MM.1S (cell line): ENCODE measurements around the gene CARF.
"Not testable (repeated sequence)": the region's sequence is repeated elsewhere in the genome, so short reads cannot be mapped to it uniquely, and the experiment has no call there.

ENCODE experiments used
- DNase-seq: peaks from one replicate; pipeline ENCODE4 v3.0.0-alpha.2; 2015
- H2AFZ ChIP-seq: fragments of 300-600 bp; sonication (generic); 2 replicates; pipeline ENCODE4 v1.6.0; 2016; ENCODE audit warnings: antibody characterized with exemption, low read length
- H3F3A ChIP-seq: fragments of 300-600 bp; sonication (generic); 2 replicates; pipeline ENCODE4 v1.6.1; 2016; ENCODE audit warnings: mild to moderate bottlenecking, antibody characterized with exemption, low read length, moderate library complexity, mixed read lengths; ENCODE audit not compliant: insufficient read depth
- H3K27ac ChIP-seq: fragments of 300-600 bp; sonication (generic); 2 replicates; pipeline ENCODE4 v1.5.1; 2016; ENCODE audit warnings: mild to moderate bottlenecking, low read length
- H3K27me3 ChIP-seq: fragments of 300-600 bp; sonication (generic); replicated peaks from 2 replicates; pipeline ENCODE4 v1.6.0; 2016; ENCODE audit warnings: low read length; ENCODE audit not compliant: insufficient read depth
- H3K36me3 ChIP-seq: fragments of 300-600 bp; sonication (generic); replicated peaks from 2 replicates; pipeline ENCODE4 v1.6.1; 2016; ENCODE audit warnings: mild to moderate bottlenecking, low read length, mixed read lengths; ENCODE audit not compliant: insufficient read depth
- H3K4me1 ChIP-seq: fragments of 300-600 bp; sonication (generic); 2 replicates; pipeline ENCODE4 v1.6.1; 2016; ENCODE audit warnings: low read length, mixed read lengths
- H3K4me2 ChIP-seq: fragments of 300-600 bp; sonication (generic); 2 replicates; pipeline ENCODE4 v1.6.0; 2016; ENCODE audit warnings: low read depth, low read length
- H3K4me3 ChIP-seq: fragments of 300-600 bp; sonication (generic); 2 replicates; pipeline ENCODE4 v1.5.1; 2016; ENCODE audit warnings: low read length, mixed read lengths
- H3K79me2 ChIP-seq: fragments of 300-600 bp; sonication (generic); 2 replicates; pipeline ENCODE4 v1.6.1; 2016; ENCODE audit warnings: mixed run types, low read length, mixed read lengths
- H3K9ac ChIP-seq: fragments of 300-600 bp; sonication (generic); 2 replicates; pipeline ENCODE4 v1.6.1; 2016; ENCODE audit warnings: low read length, mixed read lengths
- H3K9me2 ChIP-seq: fragments of 300-600 bp; sonication (generic); replicated peaks from 2 replicates; pipeline ENCODE4 v1.6.1; 2016; ENCODE audit warnings: mild to moderate bottlenecking, low read length, mixed read lengths; ENCODE audit not compliant: insufficient read depth
- H3K9me3 ChIP-seq: fragments of 300-600 bp; sonication (generic); replicated peaks from 2 replicates; pipeline ENCODE4 v1.6.1; 2016; ENCODE audit warnings: mild to moderate bottlenecking, low read length, mixed read lengths; ENCODE audit not compliant: insufficient read depth
- H4K20me1 ChIP-seq: fragments of 300-600 bp; sonication (generic); 2 replicates; pipeline ENCODE4 v1.6.1; 2016; ENCODE audit warnings: mild to moderate bottlenecking, low read length, moderate library complexity, mixed read lengths; ENCODE audit not compliant: insufficient read depth
- EZH2 ChIP-seq: fragments of 300-600 bp; sonication (generic); optimal IDR thresholded peaks from 2 replicates; pipeline ENCODE3; 2017; ENCODE audit warnings: low read depth, mild to moderate bottlenecking, antibody characterized with exemption, low read length, mixed read lengths
- EZH2phosphoT487 ChIP-seq: fragments of 300-600 bp; sonication (generic); IDR thresholded peaks from 2 replicates; pipeline ENCODE4 v1.6.1; 2018; ENCODE audit warnings: antibody characterized with exemption, low read length
- TF ChIP-seq, protein P1 (sequence below): fragments of 300-600 bp; sonication (generic); IDR thresholded peaks from 2 replicates; pipeline ENCODE4 v1.5.1; 2016; ENCODE audit warnings: antibody characterized with exemption, low read length, mixed read lengths

CARF gene

DNA sequence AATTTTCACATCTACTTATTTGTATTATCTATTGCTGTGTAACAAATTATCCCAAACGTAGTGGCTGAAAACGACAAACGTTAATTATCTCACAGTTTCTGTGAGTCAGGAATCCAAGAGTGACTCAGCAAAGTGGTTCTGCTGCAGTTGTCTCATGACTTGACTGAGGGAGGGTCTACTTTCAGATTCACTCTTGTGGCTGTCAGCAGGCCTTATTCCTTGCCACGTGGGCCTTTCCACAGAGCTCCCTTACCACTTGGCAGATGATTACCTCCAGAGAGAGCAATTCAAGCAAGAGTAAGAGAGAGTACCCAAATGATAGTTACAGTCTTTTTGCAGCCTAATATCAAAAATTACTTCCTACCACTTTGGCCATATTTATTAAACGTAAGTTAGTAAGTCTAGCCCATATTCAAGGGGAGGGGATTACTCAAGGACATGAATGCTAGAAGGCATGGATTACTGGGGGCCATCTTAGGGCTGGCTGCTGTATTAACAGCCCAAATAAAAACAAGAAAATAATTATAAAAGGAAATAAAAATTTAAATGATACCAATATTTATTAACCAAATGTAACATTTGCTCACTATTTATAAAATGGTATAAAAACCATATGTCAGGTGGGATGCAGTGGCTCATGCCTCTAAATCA lies 53.9 kb downstream of the CARF start:
- no peak overlapping the region for H3K27ac ChIP-seq
- no peaks in the 10 kb centered on the region for H3K79me2 ChIP-seq
- TF ChIP-seq, protein P1, sequence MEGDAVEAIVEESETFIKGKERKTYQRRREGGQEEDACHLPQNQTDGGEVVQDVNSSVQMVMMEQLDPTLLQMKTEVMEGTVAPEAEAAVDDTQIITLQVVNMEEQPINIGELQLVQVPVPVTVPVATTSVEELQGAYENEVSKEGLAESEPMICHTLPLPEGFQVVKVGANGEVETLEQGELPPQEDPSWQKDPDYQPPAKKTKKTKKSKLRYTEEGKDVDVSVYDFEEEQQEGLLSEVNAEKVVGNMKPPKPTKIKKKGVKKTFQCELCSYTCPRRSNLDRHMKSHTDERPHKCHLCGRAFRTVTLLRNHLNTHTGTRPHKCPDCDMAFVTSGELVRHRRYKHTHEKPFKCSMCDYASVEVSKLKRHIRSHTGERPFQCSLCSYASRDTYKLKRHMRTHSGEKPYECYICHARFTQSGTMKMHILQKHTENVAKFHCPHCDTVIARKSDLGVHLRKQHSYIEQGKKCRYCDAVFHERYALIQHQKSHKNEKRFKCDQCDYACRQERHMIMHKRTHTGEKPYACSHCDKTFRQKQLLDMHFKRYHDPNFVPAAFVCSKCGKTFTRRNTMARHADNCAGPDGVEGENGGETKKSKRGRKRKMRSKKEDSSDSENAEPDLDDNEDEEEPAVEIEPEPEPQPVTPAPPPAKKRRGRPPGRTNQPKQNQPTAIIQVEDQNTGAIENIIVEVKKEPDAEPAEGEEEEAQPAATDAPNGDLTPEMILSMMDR: no peak
- TF ChIP-seq EZH2phosphoT487 (no peak), EZH2 (no peak)
- H4K20me1 ChIP-seq: no peaks in the 10 kb centered on the region
- peak; percentile 65 for DNase-seq
- no peaks in the 10 kb centered on the region for H3K27me3 ChIP-seq
- no peaks in the 10 kb centered on the region for H3K36me3 ChIP-seq
- H3K9me3 ChIP-seq: no peaks in the 10 kb centered on the region
- no peak overlapping the region for H3K4me3 ChIP-seq
- no peak overlapping the region for H3K4me2 ChIP-seq
- H3K9ac ChIP-seq: no peak overlapping the region
- peaks cover 8% of the 10 kb centered on the region; the same call in 1 of the 2 replicates for H3F3A ChIP-seq
- peaks cover 8% of the 10 kb centered on the region; the same call in 1 of the 2 replicates for H3K4me1 ChIP-seq
- H2AFZ ChIP-seq: no peak overlapping the region
- H3K9me2 ChIP-seq: no peaks in the 10 kb centered on the region

DNA sequence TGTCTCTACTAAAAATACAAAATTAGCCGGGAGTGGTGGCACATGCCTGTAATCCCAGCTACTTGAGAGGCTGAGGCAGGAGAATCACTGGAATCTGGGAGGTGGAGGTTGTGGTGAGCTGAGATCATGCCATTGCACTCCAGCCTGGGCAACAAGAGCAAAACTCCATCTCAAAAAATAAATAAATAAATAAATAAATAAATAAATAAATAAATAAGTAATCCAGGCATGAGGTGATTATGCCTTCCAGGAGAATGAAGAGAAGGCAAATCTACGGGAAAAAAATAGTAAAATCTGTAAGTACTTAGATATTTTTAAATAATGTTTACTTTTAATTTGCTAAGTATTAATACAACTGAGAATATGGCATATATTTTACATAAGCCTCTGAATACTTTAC lies 57.3 kb downstream of the CARF start:
- H3K9me3 ChIP-seq, H4K20me1 ChIP-seq, H3K27me3 ChIP-seq, H3K9me2 ChIP-seq, H3K36me3 ChIP-seq, H3K9ac ChIP-seq, H3K79me2 ChIP-seq, H3K4me3 ChIP-seq, H3K27ac ChIP-seq, H3K4me2 ChIP-seq, H3K4me1 ChIP-seq, H2AFZ ChIP-seq, H3F3A ChIP-seq, DNase-seq: not testable (repeated sequence)

DNA sequence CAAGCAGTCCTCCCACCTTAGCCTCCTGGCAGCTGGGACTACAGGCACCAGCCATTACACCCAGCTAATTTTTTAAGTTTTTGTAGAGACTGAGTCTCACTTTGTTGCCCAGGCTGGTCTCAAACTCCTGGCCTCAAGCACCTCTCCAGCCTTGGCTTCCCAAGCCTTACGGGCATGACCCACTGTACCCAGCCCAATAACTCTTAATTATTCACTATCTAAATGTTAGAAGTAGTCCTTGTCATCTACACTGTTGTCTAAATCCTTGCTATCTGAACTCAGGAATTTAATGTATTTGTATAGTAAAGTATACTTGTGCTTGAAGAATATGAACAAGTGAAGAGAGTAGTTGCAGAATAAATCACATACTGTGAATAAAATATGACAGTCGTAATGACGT lies 64.7 kb downstream of the CARF start:
- Histone ChIP-seq H3K79me2 (no peaks in the 10 kb centered on the region), H3K36me3 (no peaks in the 10 kb centered on the region), H4K20me1 (no peaks in the 10 kb centered on the region), H3K27ac (no peak overlapping the region), H3K9me2 (no peaks in the 10 kb centered on the region), H3K9me3 (no peaks in the 10 kb centered on the region), H3K9ac (no peak overlapping the region), H3K4me3 (no peak overlapping the region), H3K4me2 (no peak overlapping the region), H3F3A (no peaks in the 10 kb centered on the region), H3K27me3 (no peaks in the 10 kb centered on the region), H2AFZ (no peak overlapping the region), H3K4me1 (no peaks in the 10 kb centered on the region)
- TF ChIP-seq EZH2phosphoT487 (no peak), EZH2 (no peak)
- TF ChIP-seq, protein P1: no peak
- no peak for DNase-seq

DNA sequence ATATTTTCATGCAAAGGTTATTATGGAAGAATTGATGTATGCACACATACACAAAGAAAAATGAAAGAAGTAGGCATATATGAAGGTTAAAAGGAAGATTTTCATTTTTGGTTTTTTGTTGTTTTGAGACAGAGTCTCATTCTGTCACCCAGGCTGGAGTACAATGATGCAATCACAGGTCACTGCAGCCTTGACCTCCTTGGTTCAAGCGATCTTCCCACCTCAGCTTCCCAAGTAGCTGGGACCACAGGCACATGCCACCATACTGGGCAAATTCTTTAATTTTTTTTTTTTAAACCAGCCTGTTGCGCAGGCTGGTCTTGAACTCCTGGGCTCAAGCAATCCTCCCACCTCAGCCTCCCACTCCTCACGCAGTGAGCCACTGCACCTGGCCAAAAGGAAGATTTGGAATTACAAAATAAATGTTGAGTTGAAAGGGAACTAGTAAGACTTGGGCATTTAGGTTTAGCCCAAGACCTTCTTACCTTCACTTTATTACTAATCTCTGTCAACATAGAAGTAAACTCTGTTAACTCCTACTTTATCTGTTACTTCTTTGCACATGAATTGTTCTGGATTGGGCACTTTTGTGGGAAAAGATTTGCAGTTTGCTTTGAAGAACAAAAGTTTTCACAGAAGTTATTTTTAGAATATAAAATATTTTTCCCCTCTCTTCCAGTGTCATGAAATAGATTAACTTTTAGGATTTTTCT lies 70.9 kb downstream of the CARF start:
- Histone ChIP-seq H3K4me3 (no peak overlapping the region), H3K4me2 (no peak overlapping the region), H3K27me3 (no peaks in the 10 kb centered on the region), H3K9ac (no peak overlapping the region), H3K9me3 (no peaks in the 10 kb centered on the region), H3F3A (no peaks in the 10 kb centered on the region), H3K4me1 (no peaks in the 10 kb centered on the region), H3K36me3 (no peaks in the 10 kb centered on the region), H2AFZ (no peak overlapping the region), H3K79me2 (no peaks in the 10 kb centered on the region), H3K9me2 (no peaks in the 10 kb centered on the region), H4K20me1 (no peaks in the 10 kb centered on the region), H3K27ac (no peak overlapping the region)
- DNase-seq: no peak
- TF ChIP-seq, protein P1: no peak
- no peak for TF ChIP-seq EZH2phosphoT487
- TF ChIP-seq EZH2: no peak
